ENCODE results near the gene HIGD2B.
A peak's percentile ranks its signal among the peaks of the same experiment; 100 is the strongest.
"Not testable (repeated sequence)": the region's sequence is repeated elsewhere in the genome, so short reads cannot be mapped to it uniquely, and the experiment has no call there.

Gene HIGD2B, protein sequence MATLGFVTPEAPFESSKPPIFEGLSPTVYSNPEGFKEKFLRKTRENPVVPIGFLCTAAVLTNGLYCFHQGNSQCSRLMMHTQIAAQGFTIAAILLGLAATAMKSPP

DNA sequence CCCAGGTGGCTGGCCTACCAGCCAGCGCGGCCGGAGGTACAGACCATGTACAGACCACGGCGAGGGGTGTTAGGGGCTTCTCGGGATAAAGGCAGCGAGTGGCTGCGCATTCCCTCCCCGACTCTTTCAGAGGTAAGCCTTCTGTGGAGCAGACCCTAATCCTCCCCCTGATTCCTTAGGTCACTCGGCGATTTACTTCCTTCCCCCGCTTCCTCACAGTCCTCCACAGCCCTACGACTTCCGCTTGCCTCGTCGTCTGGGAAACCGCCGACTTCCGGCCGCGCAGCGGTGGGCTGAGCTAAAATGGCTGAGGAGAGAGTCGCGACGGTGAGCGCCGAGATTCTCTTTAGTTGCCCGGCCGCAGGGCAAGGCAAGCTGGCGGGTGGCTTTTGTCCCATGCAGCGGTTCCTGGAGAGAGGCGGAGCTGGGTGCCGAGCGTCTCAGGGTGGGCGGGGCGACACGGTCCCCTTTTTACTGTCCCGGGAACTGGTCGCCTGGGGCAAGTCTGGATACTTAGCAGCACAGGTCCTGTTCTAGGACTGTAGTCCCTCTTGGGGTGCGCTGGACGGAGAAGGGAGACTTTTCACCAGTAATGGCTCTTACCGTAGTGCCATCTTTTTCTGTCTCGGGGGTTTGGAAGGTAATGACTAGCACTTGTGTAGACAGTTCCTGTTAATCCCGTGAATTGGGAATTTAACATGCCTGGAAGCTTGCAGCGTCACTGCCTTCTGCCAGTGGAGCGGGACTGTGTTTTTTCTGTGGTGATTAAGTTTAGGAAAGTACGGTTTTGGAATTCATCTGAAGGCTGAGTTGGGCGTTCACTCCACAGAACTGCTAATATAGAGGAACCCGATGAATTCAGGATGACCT lies at the start of gene HIGD2B, which contains the start of gene BBS4:
Gene HIGD2B, minus strand, starts transcription at position 258 of the 870 bp plus-strand sequence. CDS start 9,808 bp downstream, outside the sequence.
Gene BBS4, plus strand, starts transcription at position 283 of the 870 bp plus-strand sequence. Its CDS starts 21 bp downstream, at position 304.
- DNase-seq (ENCODE audit: extremely low read depth in 1 of 2, low read depth in 1 of 2), result peak; percentile 60 to 74

DNA sequence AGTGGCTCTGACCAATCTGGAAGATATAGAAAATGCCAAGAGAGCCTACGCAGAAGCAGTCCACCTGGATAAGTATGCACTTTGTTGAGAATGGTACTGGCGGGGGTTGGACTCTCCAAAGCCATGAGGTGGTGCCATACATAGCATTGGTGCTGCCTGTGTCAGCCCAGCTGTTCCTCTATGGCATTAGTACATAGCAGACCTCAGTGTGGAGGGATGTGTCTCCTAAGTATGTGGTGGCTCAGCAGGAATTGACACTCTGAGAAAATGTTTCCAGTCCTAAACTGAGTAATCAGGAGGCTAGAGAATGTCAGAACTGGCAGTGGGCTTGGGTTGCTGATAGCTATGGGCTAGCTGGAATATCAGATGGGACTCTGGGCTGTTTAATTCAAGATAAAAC lies 49.1 kb upstream of the HIGD2B start:
- DNase-seq (ENCODE audit: extremely low read depth in 1 of 2, low read depth in 1 of 2), result no peak

DNA sequence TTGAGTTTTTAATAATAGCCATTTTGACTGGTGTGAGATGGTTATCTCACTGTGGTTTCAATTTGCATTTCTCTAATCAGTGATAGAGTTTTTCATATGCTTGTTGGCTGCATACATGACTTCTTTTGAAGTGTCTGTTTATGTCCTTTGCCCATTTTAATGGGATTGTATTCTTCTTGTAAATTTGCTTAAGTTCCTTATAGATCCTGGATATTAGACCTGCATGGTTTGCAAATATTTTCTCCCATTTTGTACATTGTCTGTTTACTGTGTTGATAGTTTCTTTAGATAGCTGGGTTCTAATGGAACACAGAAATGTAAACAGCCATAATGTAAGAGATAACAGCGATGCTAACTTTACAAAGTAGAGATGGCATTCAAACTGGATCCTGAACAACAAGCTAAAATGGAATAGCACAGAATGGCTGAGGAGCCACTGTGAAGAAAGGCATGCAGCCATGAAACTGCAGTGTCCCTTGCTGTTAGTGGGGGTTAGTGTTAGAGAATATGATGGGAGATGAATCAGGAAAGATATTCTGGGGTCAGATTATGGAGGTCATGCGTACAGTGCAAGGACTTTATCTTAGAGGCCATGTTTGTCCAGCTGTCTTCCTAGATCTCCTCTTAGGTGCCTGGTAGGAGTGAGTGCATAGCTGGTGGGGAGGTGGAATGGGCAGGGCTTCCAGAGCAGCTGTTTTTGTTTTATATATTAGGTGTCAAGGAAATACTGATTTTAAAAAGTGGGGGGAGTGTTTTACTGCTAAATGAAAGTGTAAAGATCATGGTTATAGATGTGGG lies 48.2 kb upstream of the HIGD2B start:
- no peak for DNase-seq (ENCODE audit: extremely low read depth in 1 of 2, low read depth in 1 of 2)

DNA sequence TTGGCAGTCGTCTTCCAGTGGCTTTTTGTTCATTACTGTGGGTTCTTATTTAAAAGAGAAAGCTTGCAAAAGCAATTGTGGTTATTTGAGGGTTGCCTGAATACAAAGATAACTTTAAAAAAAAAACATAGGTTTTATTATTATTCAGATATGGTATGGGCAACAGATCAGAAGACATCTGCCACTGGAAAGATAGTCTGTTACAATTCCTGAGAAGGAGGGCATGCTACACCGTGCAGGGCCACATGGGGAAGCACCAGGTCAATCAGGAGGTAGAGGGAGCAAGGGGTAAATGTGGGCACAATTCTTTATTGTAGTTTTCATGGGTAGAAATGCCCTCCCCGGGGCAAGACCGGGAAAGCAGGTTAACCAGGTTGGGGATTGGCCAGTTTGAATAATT lies 46.5 kb upstream of the HIGD2B start:
- no peak for DNase-seq (ENCODE audit: extremely low read depth in 1 of 2, low read depth in 1 of 2)

DNA sequence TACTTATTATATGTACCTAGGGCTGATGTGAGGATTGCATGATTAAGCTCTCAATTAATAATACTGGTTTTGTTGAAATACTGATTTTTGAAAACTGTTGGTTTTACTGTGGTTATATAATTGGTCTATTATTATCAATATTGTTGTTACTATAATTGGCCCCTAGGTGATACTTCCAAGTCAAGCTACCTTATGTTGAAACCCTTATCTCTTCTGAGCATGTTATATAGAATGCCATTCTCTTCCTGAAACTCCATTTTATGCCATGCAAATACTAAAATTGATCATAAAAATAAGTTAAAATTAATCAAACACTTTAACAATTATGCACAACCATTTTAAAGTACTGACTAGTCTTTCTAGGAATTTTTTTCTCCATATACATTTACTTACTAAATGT lies 46.1 kb upstream of the HIGD2B start:
- no peak for DNase-seq (ENCODE audit: extremely low read depth in 1 of 2, low read depth in 1 of 2)

DNA sequence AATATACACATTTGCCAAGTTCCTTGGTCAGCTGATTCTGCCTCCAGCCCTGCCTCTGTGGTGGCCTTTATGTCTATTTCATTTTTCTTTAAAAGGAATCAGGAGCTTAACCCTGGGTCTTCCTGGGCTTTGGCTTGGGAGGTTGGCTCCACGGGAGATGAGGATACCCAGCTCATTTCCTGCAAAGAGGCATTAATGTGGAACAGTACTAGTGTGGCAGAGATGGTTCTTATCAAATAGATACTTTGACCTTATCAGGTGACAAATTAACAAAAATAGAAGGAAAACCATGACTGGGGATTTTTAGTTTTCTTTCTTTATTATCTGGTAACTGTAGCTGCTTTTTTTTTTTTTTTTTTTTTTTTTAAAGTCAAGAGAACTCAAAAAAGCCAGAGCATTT lies 42.8 kb upstream of the HIGD2B start:
- no peak for DNase-seq (ENCODE audit: extremely low read depth in 1 of 2, low read depth in 1 of 2)

DNA sequence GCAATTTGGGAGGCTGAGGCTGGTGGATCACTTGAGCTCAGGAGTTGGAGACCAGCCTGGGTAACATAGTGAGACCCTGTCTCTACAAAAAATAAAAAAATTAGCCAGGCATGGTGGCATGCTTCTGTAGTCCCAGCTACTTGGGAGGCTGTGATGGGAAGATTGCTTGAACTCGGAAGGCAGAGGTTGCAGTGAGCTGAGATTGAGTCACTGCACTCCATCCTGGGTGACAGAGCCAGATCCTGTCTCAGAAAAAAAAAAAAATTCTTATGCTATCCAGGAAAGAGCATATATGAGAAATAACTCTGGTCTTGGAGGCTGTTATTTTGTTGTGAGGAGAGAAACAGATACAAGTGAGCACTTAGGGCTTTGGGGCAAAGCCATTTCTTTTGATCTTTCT lies 42.3 kb upstream of the HIGD2B start:
- not testable (repeated sequence) for DNase-seq (ENCODE audit: extremely low read depth in 1 of 2, low read depth in 1 of 2)

DNA sequence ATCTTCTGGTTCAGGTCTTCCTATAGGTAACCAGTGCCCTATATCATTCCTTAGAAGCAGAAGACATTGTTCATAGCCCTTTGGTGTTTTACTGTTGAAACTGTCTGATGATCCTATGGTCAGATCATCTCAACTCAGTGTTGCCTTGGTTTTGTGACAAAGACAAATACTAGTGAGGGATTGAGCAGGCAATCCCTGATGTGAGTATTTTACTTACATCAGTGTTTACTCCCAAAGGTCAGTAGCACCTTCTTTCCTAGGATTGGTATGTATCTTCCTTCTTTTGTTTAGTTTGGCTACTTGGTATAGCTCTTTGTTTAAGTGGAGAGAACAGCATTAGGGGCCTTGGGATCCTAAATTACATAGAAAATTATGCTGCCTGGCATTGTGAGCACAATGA lies 41.2 kb upstream of the HIGD2B start:
- no peak for DNase-seq (ENCODE audit: extremely low read depth in 1 of 2, low read depth in 1 of 2)

DNA sequence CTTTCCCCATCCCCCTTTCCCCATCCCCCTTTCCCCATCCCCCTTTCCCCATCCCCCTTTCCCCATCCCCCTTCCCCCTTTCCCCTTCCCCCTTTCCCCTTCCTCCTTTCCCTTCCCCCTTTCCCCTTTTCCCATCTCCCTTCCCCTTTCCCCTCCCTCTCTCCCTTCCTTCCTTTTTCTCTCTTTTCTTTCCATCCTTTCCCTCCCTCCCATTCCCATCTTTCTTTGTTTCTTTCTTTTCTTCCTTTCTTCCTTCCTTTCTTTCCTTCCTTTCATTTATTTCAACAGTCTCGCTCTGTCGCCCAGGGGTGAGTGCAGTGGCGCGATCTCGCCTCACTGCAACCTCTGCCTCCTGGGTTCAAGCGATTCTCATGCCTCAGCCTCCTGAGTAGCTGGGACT lies 39.9 kb upstream of the HIGD2B start:
- not testable (repeated sequence) for DNase-seq (ENCODE audit: extremely low read depth in 1 of 2, low read depth in 1 of 2)

DNA sequence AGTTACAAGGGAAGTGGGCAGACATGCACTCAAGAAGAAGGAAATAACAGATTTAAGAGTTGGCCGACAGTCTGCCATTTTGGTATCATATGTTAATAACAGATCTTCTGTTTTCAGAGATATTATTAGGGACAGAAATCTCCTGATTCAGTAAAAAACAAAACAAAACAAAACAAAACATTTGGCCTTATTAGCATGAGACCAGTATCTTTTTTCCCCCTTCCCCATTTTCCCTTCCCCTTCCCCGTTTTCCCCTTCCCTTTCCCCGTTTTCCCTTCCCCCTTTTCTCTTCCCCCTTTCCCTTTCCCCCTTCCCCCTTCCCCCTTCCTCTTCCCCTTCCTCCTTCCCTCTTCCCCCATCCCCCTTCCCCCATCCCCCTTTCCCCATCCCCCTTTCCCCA lies 39.5 kb upstream of the HIGD2B start:
- no peak for DNase-seq (ENCODE audit: extremely low read depth in 1 of 2, low read depth in 1 of 2)

DNA sequence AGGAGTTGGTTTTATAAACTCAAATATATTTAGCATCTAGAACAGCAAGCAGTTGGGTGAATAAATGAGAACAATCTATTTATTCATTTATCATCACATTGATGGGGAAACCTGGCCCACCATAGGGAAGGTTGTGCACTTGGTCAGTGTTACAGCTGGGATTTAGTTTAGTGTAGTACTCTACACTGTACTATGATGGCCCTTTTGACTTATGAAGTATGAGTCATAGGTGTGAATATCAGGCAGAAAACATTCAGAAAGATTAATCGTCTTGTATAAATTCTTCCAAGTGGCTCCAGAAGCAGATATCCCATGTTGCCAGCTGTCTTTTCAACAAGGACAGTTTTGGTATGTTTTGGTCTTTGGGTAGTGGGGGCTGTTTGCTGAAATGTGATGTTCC lies 38.0 kb upstream of the HIGD2B start:
- DNase-seq (ENCODE audit: extremely low read depth in 1 of 2, low read depth in 1 of 2), result no peak

DNA sequence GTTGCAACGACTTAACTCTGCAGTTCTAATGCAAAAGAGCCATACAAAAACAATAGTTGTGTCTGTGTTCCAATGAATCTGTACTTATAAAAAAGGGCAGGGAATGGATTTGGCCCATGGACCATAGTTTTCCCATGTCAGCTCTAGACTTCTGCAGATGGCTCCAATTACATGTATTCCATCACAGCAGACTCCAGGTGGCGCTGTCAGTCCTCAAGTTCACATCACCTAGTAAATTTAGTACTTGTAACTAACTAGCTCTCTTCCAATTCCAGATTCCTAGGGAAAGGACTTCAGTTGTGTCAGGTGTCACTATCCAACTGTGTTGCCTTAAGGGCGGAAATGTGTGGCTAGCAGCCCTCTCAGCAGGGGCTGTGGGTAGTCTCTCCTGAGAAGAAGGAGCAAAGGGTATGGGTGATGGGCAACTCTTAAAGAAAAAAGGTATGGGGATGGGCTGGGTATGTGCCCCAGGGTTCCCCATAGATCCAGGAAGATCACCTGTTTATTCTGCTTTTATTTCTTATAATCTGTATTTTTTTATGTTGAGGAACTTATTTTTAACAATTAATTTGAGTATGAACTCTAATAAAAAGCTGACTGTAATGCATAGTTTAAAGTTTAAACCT lies 36.2 kb upstream of the HIGD2B start:
- peak; percentile 32 to 62 for DNase-seq (ENCODE audit: extremely low read depth in 1 of 2, low read depth in 1 of 2)

DNA sequence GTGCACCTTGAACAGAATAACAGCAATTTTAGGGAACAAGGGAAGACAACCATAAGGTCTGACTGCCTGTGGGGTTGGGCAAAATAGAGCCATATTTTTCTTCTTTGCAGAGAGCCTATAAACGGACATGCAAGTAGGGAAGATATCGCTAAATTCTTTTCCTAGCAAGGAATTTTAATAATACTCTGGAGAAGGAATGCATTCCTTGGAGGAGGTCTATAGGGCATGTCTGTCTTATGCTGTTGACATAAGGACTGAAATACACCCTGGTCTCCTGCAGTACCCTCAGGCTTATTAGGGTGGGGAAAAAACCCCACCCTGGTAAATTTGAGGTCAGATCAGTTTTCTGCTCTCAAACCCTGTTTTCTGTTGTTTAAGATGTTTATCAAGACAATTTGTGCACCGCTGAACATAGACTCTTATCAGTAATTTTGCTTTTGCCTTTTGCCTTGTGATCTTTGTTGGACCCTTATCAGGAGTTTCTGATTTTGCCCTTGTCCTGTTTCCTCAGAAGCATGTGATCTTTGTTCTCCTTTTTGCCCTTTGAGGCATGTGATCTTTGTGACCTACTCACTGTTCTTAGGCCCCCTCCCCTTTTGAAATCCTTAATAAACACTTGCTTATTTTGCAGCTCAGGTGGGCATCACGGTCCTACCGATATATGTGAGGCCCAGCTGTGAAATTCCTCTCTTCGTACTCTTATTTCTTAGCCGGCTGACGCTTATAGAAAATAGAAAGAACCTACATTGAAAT lies 22.7 kb upstream of the HIGD2B start:
- DNase-seq (ENCODE audit: extremely low read depth in 1 of 2, low read depth in 1 of 2), result not testable (repeated sequence)

DNA sequence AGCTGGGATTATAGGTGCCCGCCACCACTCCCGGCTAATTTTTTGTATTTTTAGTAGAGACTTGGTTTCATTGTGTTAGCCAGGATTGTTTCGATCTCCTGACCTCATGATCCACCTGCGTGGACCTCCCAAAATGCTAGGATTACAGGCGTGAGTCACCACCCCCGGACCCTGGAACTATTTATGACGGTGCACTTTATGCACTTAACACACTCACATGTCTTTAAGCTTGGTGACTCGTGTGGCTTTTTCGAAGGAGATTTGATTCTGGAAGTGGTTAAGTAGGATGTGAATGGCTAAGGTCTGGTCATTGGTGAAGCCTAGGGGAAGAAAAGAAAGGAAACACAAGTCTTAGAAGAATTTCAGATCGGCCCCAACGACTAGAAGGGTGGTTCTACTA lies 20.3 kb upstream of the HIGD2B start:
- DNase-seq (ENCODE audit: extremely low read depth in 1 of 2, low read depth in 1 of 2), result no peak

DNA sequence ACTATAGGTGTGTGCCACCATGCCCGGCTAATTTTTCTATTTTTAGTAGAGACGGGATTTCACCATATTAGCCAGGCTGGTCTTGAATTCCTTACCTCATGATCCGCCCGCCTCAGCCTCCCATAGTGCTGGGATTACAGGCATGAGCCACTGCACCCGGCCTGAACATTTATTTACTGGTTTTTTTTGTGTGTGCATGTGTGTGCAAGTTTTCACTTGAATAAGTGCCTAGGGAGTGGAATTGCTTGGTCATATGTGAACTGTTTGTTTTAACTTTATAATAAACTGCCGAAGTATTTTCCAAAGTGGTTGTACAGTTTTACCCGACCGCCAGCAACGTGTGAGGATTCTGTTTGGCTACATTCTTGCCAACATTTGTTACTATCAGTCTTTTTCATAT lies 14.1 kb upstream of the HIGD2B start:
- DNase-seq (ENCODE audit: extremely low read depth in 1 of 2, low read depth in 1 of 2), result no peak

DNA sequence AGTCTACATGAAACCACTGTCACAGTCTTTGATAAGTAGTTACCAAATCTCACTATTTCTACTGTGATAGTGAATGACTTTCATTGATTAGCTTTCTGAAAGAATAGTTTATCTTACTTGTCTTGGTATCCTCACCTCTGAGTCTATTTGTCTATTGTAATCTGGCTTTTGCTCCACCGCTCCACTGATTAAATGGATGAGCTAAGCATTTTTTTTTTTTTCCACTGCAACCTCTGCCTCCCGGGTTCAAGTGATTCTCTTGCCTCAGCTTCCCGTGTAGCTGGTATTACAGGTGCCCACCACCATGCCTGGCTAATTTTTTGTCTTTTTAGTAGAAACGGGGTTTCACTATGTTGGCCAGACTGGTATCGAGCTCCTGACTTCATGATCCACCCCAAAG lies 13.0 kb upstream of the HIGD2B start:
- DNase-seq (ENCODE audit: extremely low read depth in 1 of 2, low read depth in 1 of 2), result no peak

DNA sequence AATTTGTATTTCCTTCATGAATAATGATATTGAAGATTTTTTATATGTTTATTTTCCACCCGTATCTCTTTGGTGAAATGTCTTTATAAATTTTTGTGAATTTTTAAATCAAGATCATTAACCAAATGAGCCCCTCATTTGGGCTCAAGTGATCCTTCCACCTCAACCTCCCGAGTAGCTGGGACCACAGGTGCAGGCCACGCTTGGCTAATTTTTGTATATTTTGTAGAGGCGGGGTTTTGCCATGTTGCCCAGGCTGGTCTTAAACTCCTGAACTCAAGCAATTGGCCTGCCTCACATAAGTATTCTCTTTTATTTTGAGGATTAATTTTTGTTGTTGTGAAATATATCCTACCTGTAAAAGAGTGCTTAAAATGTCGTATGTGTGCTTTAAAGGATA lies 5.0 kb upstream of the HIGD2B start:
- DNase-seq (ENCODE audit: extremely low read depth in 1 of 2, low read depth in 1 of 2), result no peak

DNA sequence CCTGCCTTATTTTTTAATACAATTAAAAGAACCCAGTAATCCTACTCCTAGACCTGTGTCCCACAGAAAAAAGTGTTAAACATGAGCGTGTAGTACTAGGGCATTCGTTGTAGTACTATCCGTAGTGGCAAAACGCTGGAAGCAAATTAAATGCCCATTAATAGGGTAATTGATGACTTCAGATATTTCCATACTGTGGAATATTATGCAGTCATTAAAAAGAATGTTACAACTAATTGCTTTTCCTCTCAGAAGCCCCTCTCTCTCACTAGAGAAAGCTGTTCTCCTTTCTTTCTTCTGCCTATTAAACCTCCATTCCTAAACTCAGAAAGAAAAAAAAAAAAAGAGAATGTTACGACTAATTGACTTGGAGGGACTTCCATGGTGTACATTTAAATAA lies 2.7 kb upstream of the HIGD2B start:
- DNase-seq (ENCODE audit: extremely low read depth in 1 of 2, low read depth in 1 of 2), result no peak

DNA sequence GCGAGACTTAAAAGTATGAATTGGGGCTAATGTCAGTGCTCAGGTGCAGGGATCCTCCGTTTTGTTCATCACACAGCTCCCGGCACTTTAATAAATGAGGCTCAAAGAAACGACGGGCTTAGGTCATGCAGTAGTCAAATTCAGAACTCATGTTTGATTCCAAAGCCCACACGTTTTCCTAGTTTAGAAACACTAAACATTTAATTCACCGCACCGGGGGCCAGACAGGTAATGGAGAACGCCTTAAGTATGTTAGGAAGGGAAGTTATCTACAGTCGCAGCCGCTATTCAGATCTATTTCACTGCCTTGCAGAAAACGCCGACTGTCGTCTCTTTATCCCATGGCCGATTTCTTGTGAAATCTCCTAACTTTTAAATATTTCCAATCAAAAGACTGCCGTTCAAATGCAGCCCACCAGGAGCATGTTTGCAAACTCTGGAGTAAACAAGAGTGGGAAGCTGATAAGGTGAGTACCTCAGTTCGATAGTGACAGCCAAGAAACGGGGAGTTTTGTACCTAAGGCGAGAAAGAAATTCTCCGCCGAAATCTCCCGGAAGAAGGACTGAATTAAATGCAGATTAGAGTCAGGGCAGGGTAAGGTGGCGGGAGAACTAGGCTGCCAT lies 569 bp downstream of the HIGD2B start:
- no peak for DNase-seq (ENCODE audit: extremely low read depth in 1 of 2, low read depth in 1 of 2)

DNA sequence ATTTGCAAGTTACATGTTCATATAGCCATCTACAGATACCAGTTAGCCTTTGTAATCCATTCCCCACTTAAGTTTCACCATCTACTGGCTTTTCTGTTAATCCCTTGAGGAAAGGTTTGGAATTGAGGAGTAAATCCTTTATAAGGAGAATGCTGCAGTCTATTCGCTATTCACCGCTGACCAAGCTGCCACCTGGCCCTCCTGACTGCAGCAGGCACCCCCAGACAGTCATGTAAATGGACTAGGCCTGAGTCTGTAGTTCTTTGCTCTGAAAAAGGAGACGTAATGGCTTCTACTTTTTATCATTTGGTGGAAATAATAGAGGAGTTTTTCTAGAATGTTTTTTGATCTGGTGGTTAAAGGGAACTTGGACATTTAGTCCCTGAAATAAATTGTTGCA lies 3.2 kb downstream of the HIGD2B start:
- no peak for DNase-seq (ENCODE audit: extremely low read depth in 1 of 2, low read depth in 1 of 2)
